ENCODE results near the gene CPEB4. TPM values are rescaled to one million over a fixed set of nuclear protein-coding genes. Genes with fewer than 3 reads are reported as not detected.

CPEB4 gene
- total and polyA plus RNA-seq, 2 donors (not counting 3 experiments of a cell fraction or from before 2014, with no cell fraction given), result 11.3 to 16.4 TPM

GRCh38 chr5:173925449-173926071 lies 37.4 kb downstream of the CPEB4 start:
- H3K4me3 ChIP-seq (replicated peaks in 1 of 3; ENCODE audit: insufficient read depth in 1 of 3, low read depth in 1 of 3, low read length in 3 of 3), result no peak overlapping the region
- FAIRE-seq, result peak; percentile 86

More at GRCh38 chr5:173925449-173926071, 37.4 kb downstream of the CPEB4 start:
- dilution Hi-C loops (cut with MboI; ENCODE audit: extremely low pct_ligation_motif_present, low sequenced_read_pairs) (no loop called here), intact Hi-C loops (cut with micrococcal nuclease) (loop anchor here (1.0 kb wide), 3 partner anchors 17 to 306 kb away; no protein-coding TSS in a partner anchor)
- Histone ChIP-seq H3K9ac (replicated peaks; ENCODE audit: extremely low read depth, insufficient read depth, low read length) (no peak overlapping the region), H2AFZ (ENCODE audit: low read depth, low read length) (no peak overlapping the region), H3K4me2 (ENCODE audit: insufficient read depth, low read length) (no peak overlapping the region), H3K9me3 (replicated peaks; ENCODE audit: control insufficient read depth, insufficient read depth, low read length) (no peaks in the 10 kb centered on the region), H4K20me1 (replicated peaks; ENCODE audit: control insufficient read depth, extremely low read depth, insufficient read depth, low read length) (no peaks in the 10 kb centered on the region), H3K36me3 (ENCODE audit: control insufficient read depth in 2 of 2, extremely low read depth in 1 of 2, insufficient read depth in 2 of 2, low read length in 2 of 2) (no peaks in the 10 kb centered on the region), H3K27ac (ENCODE audit: insufficient read depth, low read depth, low read length) (no peak overlapping the region), H3K4me1 (ENCODE audit: control insufficient read depth, extremely low read depth, insufficient read depth, low read length) (peaks cover 15% of the 10 kb centered on the region), H3K79me2 (ENCODE audit: control insufficient read depth, insufficient read depth, low read length) (peaks cover 15% of the 10 kb centered on the region), H3K9me1 (replicated peaks; ENCODE audit: control insufficient read depth, extremely low read depth, insufficient read depth, low read length) (no peaks in the 10 kb centered on the region), H3K27me3 (ENCODE audit: control insufficient read depth in 2 of 2, insufficient read depth in 2 of 2, low read length in 2 of 2) (no peaks in the 10 kb centered on the region)
- ChIA-PET CTCF (interaction anchor here (0.6 to 3.7 kb wide), 59 partner anchors 10 to 1218 kb away, joined by 3 to 70 read pairs (median 4); partner anchors contain the start of genes BOD1 and CPEB4), POLR2A (interaction anchor here (0.8 kb wide), 1 partner anchor 310 kb away, joined by 3 read pairs; no protein-coding TSS in a partner anchor)
- BruUV-seq (replicated peaks), result no TSS peak
- DNase-seq (ENCODE audit: low read depth, low spot score), result peak; percentile 70
- TF ChIP-seq CTCF (IDR thresholded peaks at IDR 0.05; ENCODE audit: extremely low read depth in 1 of 2, insufficient read depth in 1 of 2, low read depth in 1 of 2, low read length in 2 of 2) (peak; percentile 48 to 57), POLR2A (IDR thresholded peaks at IDR 0.05; ENCODE audit: low read depth, low read length) (no peak), POLR2AphosphoS5 (IDR thresholded peaks at IDR 0.05; ENCODE audit: insufficient read depth, low read depth, low read length) (no peak)

Measured in endothelial cell of umbilical vein (primary cell).